ENCODE results near the gene FTH1. TPM values are rescaled to one million over a fixed set of nuclear protein-coding genes. Genes with fewer than 3 reads are reported as not detected.
A peak's percentile ranks its signal among the peaks of the same experiment; 100 is the strongest.

FTH1 gene
- total and polyA plus RNA-seq, 2 of the 8 experiments (the other 6 are each of a cell fraction or from before 2014, with no cell fraction given): 1,153 to 1,461 TPM

DNA sequence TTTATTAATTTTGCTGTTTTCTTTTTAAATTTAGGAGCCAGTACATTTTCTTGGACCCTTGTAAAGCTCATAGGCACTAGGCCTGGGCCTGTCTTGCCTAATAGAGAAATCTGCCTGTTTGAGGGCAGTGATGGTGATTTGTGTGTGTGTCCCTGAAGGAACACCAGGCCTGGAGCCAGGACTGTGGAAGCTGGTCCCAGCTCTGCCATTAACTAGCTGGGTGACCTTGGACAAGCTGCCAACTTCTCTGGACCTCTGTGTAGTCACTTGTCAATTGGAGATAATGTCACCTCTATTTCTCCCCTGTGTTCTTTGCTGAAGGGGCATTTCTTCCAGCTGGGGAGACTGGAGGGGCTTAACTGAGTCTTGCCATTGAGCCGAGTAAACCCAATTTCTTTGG is 16.0 kb upstream of the FTH1 start:
- peaks cover 0 to 2% of the 10 kb centered on the region in 2 experiments for H4K20me1 ChIP-seq (replicated peaks in 1 of 2; ENCODE audit: control insufficient read depth in 1 of 2, insufficient read depth in 2 of 2, low read length in 2 of 2)
- H4K5ac ChIP-seq (ENCODE audit: insufficient read length, low read depth, low read length): no peak overlapping the region
- no peak overlapping the region for H4K8ac ChIP-seq (ENCODE audit: extremely low read depth, insufficient read depth, low read length)
- WGBS, 2 experiments (ENCODE audit: extremely low coverage in 1 of 2, insufficient coverage in 1 of 2, insufficient read length in 1 of 2, insufficient replicate concordance in 2 of 2, low coverage in 1 of 2, low lambda C conversion rate in 2 of 2, missing lambda C conversion rate in 1 of 2): 89% methylated on average over 1 of the region's 1 CpG; no CpG with 5 or more reads in 1 of the 2 experiments
- H2AFZ ChIP-seq (ENCODE audit: low read length): no peak overlapping the region
- no peak overlapping the region for H3K23ac ChIP-seq (ENCODE audit: insufficient read length)
- H2BK120ac ChIP-seq (replicated peaks; ENCODE audit: low read depth, low read length): no peak overlapping the region
- H2BK5ac ChIP-seq (ENCODE audit: low read depth, low read length): no peak overlapping the region
- H3K4ac ChIP-seq (replicated peaks; ENCODE audit: insufficient read length, low read depth, low read length): no peak overlapping the region
- DNase-seq (ENCODE audit: low read depth in 1 of 2, low spot score in 2 of 2) (no peak), FAIRE-seq (no peak)
- H3K4me3 ChIP-seq (ENCODE audit: extremely low read depth in 1 of 4, insufficient read depth in 2 of 4, low read depth in 3 of 4, low read length in 4 of 4): no peak overlapping the region
- H3K4me2 ChIP-seq (ENCODE audit: insufficient read depth in 1 of 2, low read depth in 2 of 2, low read length in 2 of 2): no peak overlapping the region
- peaks cover 0 to 2% (median 0%) of the 10 kb centered on the region in 4 experiments; a peak in 1 of 7 replicates for H3K4me1 ChIP-seq (replicated peaks in 1 of 4; ENCODE audit: control insufficient read depth in 3 of 4, insufficient read depth in 4 of 4, low read length in 3 of 4)
- no peak overlapping the region for H2BK12ac ChIP-seq (ENCODE audit: low read depth, low read length)
- no peak overlapping the region for H3K18ac ChIP-seq (ENCODE audit: extremely low read depth, low read length)
- no peaks in the 10 kb centered on the region for H3K36me3 ChIP-seq (ENCODE audit: control insufficient read depth in 2 of 4, insufficient read depth in 4 of 4, low read length in 3 of 4)
- H3K79me1 ChIP-seq (ENCODE audit: low read depth, low read length): no peaks in the 10 kb centered on the region
- 0 out of 2 replicates have a peak overlapping the region, but pooled peaks have one; percentile 53 for H2AK5ac ChIP-seq (ENCODE audit: low read depth, low read length)
- peaks cover 3 to 4% of the 10 kb centered on the region in 2 experiments; a peak in 1 of 4 replicates for H3K9me3 ChIP-seq (ENCODE audit: insufficient read depth in 2 of 2, low read depth in 1 of 2, low read length in 1 of 2)
- no peaks in the 10 kb centered on the region for H3K79me2 ChIP-seq (ENCODE audit: control insufficient read depth in 1 of 2, insufficient read depth in 2 of 2, low read length in 2 of 2)
- H4K91ac ChIP-seq (replicated peaks; ENCODE audit: insufficient read length, low read length): no peak overlapping the region
- no peak overlapping the region for H3K27ac ChIP-seq (ENCODE audit: low read depth, low read length)
- no peak overlapping the region for H3K14ac ChIP-seq (ENCODE audit: insufficient read length)
- peaks cover 9 to 35% (median 16%) of the 10 kb centered on the region in 4 experiments; a peak in 5 of 7 replicates for H3K27me3 ChIP-seq (replicated peaks in 1 of 4; ENCODE audit: control insufficient read depth in 3 of 4, extremely low read depth in 1 of 4, insufficient read depth in 3 of 4, low read length in 3 of 4)
- H3K9ac ChIP-seq (replicated peaks in 1 of 4; ENCODE audit: extremely low read depth in 1 of 4, low read depth in 3 of 4, low read length in 3 of 4): no peak overlapping the region
- ChIA-PET CTCF (ENCODE audit: partially characterized antibody) (interaction anchor here (0.5 to 2.2 kb wide), 6 partner anchors 10 to 1679 kb away, joined by 3 to 9 read pairs (median 3); no protein-coding TSS in a partner anchor), POLR2A (ENCODE audit: partially characterized antibody) (interaction anchor here (1.2 to 25.7 kb wide), 5 partner anchors 11 to 84 kb away, joined by 4 to 458 read pairs (median 4); partner anchors contain the start of genes BEST1 and FTH1)
- H3K56ac ChIP-seq (replicated peaks; ENCODE audit: insufficient read length, low read depth, low read length): no peak overlapping the region
- H2BK20ac ChIP-seq (ENCODE audit: low read length): 0 out of 2 replicates have a peak overlapping the region, but pooled peaks have one; percentile 48
- 0 out of 2 replicates have a peak overlapping the region, but pooled peaks have one; percentile 46 for H2BK15ac ChIP-seq (ENCODE audit: low read length)
- H3K23me2 ChIP-seq (ENCODE audit: low read depth, low read length): no peaks in the 10 kb centered on the region
- no peak for TF ChIP-seq SIN3A (conservative IDR thresholded peaks at IDR 0.05 in 1 of 2, IDR thresholded peaks at IDR 0.05 in 1 of 2; ENCODE audit: low read depth in 1 of 2, low read length in 2 of 2)
- TF ChIP-seq, protein P1, sequence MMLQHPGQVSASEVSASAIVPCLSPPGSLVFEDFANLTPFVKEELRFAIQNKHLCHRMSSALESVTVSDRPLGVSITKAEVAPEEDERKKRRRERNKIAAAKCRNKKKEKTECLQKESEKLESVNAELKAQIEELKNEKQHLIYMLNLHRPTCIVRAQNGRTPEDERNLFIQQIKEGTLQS (IDR thresholded peaks at IDR 0.05; ENCODE audit: insufficient read depth, low read depth, low read length): no peak
- TF ChIP-seq EP300 (IDR thresholded peaks at IDR 0.05; ENCODE audit: borderline replicate concordance in 1 of 2, low read depth in 2 of 2, low read length in 2 of 2): no peak
- TF ChIP-seq TCF12 (IDR thresholded peaks at IDR 0.05; ENCODE audit: low read depth, low read length): no peak
- no peak for TF ChIP-seq POU5F1 (IDR thresholded peaks at IDR 0.05; ENCODE audit: low read depth, low read length)
- TF ChIP-seq NANOG (IDR thresholded peaks at IDR 0.05; ENCODE audit: insufficient read depth, low read depth, low read length, poor library complexity, severe bottlenecking): no peak
- no peak for TF ChIP-seq ZNF274 (IDR thresholded peaks at IDR 0.05; ENCODE audit: borderline replicate concordance, extremely low read depth, low read length)
- no peak for TF ChIP-seq CBX8 (IDR thresholded peaks at IDR 0.05; ENCODE audit: borderline replicate concordance, low read depth, low read length)
- TF ChIP-seq ASH2L (IDR thresholded peaks at IDR 0.05; ENCODE audit: low read length): no peak
- no peak for TF ChIP-seq JUND (IDR thresholded peaks at IDR 0.05; ENCODE audit: low read length)
- no peak for TF ChIP-seq SP4 (IDR thresholded peaks at IDR 0.05; ENCODE audit: low read length)
- no peak for TF ChIP-seq TAF1 (IDR thresholded peaks at IDR 0.05; ENCODE audit: low read depth, low read length)
- no peak for TF ChIP-seq TEAD4 (IDR thresholded peaks at IDR 0.05; ENCODE audit: low read depth, low read length)

All from H1 (cell line).